ENCODE data around the gene MOGAT1. TPM values are rescaled to one million over a fixed set of nuclear protein-coding genes. Genes with fewer than 3 reads are reported as not detected.

The MOGAT1 gene
- total and polyA plus RNA-seq, 2 of the 13 experiments (the other 11 are each of a cell fraction or from before 2014, with no cell fraction given): 0.98 to 4.3 TPM

DNA sequence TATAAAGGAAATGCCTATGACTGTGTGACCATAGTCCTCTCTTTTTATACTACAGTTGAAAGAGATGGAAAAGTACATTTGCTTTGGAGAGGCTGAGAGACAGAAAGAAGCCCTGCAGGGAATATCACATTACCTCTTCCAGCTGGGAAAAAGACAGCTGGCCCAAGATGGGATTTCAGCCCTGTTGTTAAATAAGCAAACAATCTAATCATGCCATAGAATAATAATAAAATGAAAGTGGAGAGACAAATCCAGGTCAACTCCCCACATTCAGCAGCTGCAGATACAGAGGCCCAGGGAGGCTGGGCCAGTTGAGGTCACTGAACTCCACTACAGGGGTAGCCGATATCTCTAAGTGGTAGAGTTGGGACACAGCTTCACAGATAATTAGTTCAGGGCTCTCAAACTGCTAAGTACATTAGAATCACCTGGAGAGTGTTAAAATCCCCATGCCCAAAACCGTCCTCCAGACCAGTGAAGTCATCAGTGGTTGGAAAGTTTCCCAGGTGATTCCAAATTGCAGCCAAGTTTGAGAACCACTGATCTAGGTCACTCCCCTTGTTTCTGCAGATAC lies 81.9 kb downstream of the MOGAT1 start (continued):
- TF ChIP-seq, protein P1, sequence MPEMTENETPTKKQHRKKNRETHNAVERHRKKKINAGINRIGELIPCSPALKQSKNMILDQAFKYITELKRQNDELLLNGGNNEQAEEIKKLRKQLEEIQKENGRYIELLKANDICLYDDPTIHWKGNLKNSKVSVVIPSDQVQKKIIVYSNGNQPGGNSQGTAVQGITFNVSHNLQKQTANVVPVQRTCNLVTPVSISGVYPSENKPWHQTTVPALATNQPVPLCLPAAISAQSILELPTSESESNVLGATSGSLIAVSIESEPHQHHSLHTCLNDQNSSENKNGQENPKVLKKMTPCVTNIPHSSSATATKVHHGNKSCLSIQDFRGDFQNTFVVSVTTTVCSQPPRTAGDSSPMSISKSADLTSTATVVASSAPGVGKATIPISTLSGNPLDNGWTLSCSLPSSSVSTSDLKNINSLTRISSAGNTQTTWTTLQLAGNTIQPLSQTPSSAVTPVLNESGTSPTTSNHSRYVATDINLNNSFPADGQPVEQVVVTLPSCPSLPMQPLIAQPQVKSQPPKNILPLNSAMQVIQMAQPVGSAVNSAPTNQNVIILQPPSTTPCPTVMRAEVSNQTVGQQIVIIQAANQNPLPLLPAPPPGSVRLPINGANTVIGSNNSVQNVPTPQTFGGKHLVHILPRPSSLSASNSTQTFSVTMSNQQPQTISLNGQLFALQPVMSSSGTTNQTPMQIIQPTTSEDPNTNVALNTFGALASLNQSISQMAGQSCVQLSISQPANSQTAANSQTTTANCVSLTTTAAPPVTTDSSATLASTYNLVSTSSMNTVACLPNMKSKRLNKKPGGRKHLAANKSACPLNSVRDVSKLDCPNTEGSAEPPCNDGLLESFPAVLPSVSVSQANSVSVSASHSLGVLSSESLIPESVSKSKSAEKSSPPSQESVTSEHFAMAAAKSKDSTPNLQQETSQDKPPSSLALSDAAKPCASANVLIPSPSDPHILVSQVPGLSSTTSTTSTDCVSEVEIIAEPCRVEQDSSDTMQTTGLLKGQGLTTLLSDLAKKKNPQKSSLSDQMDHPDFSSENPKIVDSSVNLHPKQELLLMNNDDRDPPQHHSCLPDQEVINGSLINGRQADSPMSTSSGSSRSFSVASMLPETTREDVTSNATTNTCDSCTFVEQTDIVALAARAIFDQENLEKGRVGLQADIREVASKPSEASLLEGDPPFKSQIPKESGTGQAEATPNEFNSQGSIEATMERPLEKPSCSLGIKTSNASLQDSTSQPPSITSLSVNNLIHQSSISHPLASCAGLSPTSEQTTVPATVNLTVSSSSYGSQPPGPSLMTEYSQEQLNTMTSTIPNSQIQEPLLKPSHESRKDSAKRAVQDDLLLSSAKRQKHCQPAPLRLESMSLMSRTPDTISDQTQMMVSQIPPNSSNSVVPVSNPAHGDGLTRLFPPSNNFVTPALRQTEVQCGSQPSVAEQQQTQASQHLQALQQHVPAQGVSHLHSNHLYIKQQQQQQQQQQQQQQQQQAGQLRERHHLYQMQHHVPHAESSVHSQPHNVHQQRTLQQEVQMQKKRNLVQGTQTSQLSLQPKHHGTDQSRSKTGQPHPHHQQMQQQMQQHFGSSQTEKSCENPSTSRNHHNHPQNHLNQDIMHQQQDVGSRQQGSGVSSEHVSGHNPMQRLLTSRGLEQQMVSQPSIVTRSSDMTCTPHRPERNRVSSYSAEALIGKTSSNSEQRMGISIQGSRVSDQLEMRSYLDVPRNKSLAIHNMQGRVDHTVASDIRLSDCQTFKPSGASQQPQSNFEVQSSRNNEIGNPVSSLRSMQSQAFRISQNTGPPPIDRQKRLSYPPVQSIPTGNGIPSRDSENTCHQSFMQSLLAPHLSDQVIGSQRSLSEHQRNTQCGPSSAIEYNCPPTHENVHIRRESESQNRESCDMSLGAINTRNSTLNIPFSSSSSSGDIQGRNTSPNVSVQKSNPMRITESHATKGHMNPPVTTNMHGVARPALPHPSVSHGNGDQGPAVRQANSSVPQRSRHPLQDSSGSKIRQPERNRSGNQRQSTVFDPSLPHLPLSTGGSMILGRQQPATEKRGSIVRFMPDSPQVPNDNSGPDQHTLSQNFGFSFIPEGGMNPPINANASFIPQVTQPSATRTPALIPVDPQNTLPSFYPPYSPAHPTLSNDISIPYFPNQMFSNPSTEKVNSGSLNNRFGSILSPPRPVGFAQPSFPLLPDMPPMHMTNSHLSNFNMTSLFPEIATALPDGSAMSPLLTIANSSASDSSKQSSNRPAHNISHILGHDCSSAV (CRISPR knock-in tag; IDR thresholded peaks at IDR 0.05; ENCODE audit: borderline replicate concordance): no peak
- TF ChIP-seq ZFAT (CRISPR knock-in tag; conservative IDR thresholded peaks at IDR 0.05): no peak
- TF ChIP-seq TBP (CRISPR knock-in tag; IDR thresholded peaks at IDR 0.05): no peak
- no peak for TF ChIP-seq CEBPG (CRISPR knock-in tag; IDR thresholded peaks at IDR 0.05)
- TF ChIP-seq NCOA5 (CRISPR knock-in tag; IDR thresholded peaks at IDR 0.05): no peak
- TF ChIP-seq, protein P2, sequence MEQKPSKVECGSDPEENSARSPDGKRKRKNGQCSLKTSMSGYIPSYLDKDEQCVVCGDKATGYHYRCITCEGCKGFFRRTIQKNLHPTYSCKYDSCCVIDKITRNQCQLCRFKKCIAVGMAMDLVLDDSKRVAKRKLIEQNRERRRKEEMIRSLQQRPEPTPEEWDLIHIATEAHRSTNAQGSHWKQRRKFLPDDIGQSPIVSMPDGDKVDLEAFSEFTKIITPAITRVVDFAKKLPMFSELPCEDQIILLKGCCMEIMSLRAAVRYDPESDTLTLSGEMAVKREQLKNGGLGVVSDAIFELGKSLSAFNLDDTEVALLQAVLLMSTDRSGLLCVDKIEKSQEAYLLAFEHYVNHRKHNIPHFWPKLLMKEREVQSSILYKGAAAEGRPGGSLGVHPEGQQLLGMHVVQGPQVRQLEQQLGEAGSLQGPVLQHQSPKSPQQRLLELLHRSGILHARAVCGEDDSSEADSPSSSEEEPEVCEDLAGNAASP (CRISPR knock-in tag; IDR thresholded peaks at IDR 0.05; ENCODE audit: borderline replicate concordance): peak; percentile 82; the same call in 1 of the 2 replicates
- TF ChIP-seq ZFYVE20 (CRISPR knock-in tag; IDR thresholded peaks at IDR 0.05; ENCODE audit: borderline replicate concordance, low read depth): no peak
- TF ChIP-seq, protein P3, sequence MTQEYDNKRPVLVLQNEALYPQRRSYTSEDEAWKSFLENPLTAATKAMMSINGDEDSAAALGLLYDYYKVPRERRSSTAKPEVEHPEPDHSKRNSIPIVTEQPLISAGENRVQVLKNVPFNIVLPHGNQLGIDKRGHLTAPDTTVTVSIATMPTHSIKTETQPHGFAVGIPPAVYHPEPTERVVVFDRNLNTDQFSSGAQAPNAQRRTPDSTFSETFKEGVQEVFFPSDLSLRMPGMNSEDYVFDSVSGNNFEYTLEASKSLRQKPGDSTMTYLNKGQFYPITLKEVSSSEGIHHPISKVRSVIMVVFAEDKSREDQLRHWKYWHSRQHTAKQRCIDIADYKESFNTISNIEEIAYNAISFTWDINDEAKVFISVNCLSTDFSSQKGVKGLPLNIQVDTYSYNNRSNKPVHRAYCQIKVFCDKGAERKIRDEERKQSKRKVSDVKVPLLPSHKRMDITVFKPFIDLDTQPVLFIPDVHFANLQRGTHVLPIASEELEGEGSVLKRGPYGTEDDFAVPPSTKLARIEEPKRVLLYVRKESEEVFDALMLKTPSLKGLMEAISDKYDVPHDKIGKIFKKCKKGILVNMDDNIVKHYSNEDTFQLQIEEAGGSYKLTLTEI (CRISPR knock-in tag; conservative IDR thresholded peaks at IDR 0.05): no peak
- TF ChIP-seq TEAD3 (CRISPR knock-in tag; optimal IDR thresholded peaks at IDR 0.05; ENCODE audit: borderline replicate concordance): no peak
- TF ChIP-seq KLF12 (CRISPR knock-in tag; IDR thresholded peaks at IDR 0.05; ENCODE audit: borderline replicate concordance): no peak
- no peak for TF ChIP-seq SIN3A (IDR thresholded peaks at IDR 0.05; ENCODE audit: borderline replicate concordance, low read depth, low read length)
- TF ChIP-seq TBX2 (CRISPR knock-in tag; IDR thresholded peaks at IDR 0.05; ENCODE audit: borderline replicate concordance): no peak
- TF ChIP-seq, protein P4, sequence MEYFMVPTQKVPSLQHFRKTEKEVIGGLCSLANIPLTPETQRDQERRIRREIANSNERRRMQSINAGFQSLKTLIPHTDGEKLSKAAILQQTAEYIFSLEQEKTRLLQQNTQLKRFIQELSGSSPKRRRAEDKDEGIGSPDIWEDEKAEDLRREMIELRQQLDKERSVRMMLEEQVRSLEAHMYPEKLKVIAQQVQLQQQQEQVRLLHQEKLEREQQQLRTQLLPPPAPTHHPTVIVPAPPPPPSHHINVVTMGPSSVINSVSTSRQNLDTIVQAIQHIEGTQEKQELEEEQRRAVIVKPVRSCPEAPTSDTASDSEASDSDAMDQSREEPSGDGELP (IDR thresholded peaks at IDR 0.05; ENCODE audit: borderline replicate concordance, low read depth): peak; percentile 48; the same call in 1 of the 2 replicates
- TF ChIP-seq ZNF556 (CRISPR knock-in tag; IDR thresholded peaks at IDR 0.05; ENCODE audit: borderline replicate concordance): no peak
- TF ChIP-seq, protein P5, sequence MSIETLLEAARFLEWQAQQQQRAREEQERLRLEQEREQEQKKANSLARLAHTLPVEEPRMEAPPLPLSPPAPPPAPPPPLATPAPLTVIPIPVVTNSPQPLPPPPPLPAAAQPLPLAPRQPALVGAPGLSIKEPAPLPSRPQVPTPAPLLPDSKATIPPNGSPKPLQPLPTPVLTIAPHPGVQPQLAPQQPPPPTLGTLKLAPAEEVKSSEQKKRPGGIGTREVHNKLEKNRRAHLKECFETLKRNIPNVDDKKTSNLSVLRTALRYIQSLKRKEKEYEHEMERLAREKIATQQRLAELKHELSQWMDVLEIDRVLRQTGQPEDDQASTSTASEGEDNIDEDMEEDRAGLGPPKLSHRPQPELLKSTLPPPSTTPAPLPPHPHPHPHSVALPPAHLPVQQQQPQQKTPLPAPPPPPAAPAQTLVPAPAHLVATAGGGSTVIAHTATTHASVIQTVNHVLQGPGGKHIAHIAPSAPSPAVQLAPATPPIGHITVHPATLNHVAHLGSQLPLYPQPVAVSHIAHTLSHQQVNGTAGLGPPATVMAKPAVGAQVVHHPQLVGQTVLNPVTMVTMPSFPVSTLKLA (IDR thresholded peaks at IDR 0.05): no peak
- TF ChIP-seq RXRB (CRISPR knock-in tag; IDR thresholded peaks at IDR 0.05; ENCODE audit: borderline replicate concordance): peak; percentile 79

All from HepG2 (cell line).